ENCODE results near the gene CRACDL.

DNA sequence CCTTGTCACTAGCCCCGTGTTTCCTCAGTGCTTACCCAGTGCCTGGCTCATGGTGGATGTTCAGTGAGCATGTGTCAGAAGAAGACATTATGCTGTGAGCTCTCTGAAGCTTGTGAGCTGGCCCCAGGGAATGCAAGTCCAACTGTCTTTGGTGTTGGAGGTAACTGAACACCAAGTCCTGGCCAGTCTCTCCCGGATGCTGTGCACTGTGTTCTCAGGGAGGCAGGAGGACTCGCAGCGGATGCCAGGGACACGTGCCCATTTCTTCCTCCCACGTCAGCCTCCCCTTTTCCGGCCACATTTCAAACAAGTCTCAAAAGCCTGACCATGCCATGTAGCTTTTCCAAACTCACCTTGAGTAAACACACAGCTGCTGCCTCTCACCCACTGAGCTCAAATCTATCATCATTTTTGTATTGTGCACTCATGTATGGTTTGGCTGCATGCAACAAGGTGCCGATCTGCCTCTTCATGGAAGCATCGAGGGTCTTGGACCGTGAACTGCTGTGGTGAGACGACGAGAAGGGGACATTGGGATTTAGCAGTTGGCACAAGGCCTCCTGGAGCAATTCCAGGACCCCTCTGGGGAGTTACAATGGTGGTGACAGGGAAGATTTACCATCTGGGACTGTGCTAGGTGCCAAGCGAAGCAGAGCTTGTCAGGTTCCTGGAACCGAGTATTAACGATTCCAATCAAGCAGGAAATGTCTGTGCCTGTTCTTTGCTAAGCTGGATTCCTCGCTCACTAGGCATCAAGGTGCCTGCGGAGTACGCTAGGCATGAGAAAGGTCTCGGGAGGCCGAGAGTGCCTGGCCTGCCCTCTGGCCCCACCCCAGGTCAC lies 160.7 kb downstream of the CRACDL start:
- TF ChIP-seq, protein P1, sequence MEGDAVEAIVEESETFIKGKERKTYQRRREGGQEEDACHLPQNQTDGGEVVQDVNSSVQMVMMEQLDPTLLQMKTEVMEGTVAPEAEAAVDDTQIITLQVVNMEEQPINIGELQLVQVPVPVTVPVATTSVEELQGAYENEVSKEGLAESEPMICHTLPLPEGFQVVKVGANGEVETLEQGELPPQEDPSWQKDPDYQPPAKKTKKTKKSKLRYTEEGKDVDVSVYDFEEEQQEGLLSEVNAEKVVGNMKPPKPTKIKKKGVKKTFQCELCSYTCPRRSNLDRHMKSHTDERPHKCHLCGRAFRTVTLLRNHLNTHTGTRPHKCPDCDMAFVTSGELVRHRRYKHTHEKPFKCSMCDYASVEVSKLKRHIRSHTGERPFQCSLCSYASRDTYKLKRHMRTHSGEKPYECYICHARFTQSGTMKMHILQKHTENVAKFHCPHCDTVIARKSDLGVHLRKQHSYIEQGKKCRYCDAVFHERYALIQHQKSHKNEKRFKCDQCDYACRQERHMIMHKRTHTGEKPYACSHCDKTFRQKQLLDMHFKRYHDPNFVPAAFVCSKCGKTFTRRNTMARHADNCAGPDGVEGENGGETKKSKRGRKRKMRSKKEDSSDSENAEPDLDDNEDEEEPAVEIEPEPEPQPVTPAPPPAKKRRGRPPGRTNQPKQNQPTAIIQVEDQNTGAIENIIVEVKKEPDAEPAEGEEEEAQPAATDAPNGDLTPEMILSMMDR (CRISPR knock-in tag; IDR thresholded peaks at IDR 0.05): no peak
- no peak for TF ChIP-seq GTF2F1 (IDR thresholded peaks at IDR 0.05; ENCODE audit: low read length)
- TF ChIP-seq, protein P2, sequence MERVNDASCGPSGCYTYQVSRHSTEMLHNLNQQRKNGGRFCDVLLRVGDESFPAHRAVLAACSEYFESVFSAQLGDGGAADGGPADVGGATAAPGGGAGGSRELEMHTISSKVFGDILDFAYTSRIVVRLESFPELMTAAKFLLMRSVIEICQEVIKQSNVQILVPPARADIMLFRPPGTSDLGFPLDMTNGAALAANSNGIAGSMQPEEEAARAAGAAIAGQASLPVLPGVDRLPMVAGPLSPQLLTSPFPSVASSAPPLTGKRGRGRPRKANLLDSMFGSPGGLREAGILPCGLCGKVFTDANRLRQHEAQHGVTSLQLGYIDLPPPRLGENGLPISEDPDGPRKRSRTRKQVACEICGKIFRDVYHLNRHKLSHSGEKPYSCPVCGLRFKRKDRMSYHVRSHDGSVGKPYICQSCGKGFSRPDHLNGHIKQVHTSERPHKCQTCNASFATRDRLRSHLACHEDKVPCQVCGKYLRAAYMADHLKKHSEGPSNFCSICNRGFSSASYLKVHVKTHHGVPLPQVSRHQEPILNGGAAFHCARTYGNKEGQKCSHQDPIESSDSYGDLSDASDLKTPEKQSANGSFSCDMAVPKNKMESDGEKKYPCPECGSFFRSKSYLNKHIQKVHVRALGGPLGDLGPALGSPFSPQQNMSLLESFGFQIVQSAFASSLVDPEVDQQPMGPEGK (CRISPR knock-in tag; IDR thresholded peaks at IDR 0.05): no peak
- TF ChIP-seq EZH2 (conservative IDR thresholded peaks at IDR 0.05; ENCODE audit: low read depth, low read length): no peak
- TF ChIP-seq, protein P3, sequence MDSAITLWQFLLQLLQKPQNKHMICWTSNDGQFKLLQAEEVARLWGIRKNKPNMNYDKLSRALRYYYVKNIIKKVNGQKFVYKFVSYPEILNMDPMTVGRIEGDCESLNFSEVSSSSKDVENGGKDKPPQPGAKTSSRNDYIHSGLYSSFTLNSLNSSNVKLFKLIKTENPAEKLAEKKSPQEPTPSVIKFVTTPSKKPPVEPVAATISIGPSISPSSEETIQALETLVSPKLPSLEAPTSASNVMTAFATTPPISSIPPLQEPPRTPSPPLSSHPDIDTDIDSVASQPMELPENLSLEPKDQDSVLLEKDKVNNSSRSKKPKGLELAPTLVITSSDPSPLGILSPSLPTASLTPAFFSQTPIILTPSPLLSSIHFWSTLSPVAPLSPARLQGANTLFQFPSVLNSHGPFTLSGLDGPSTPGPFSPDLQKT (CRISPR knock-in tag; IDR thresholded peaks at IDR 0.05; ENCODE audit: borderline replicate concordance): no peak
- no peak for TF ChIP-seq MTA1 (CRISPR knock-in tag; IDR thresholded peaks at IDR 0.05; ENCODE audit: borderline replicate concordance)
- no peak for TF ChIP-seq ZNF232 (CRISPR knock-in tag; IDR thresholded peaks at IDR 0.05; ENCODE audit: borderline replicate concordance)
- TF ChIP-seq, protein P4, sequence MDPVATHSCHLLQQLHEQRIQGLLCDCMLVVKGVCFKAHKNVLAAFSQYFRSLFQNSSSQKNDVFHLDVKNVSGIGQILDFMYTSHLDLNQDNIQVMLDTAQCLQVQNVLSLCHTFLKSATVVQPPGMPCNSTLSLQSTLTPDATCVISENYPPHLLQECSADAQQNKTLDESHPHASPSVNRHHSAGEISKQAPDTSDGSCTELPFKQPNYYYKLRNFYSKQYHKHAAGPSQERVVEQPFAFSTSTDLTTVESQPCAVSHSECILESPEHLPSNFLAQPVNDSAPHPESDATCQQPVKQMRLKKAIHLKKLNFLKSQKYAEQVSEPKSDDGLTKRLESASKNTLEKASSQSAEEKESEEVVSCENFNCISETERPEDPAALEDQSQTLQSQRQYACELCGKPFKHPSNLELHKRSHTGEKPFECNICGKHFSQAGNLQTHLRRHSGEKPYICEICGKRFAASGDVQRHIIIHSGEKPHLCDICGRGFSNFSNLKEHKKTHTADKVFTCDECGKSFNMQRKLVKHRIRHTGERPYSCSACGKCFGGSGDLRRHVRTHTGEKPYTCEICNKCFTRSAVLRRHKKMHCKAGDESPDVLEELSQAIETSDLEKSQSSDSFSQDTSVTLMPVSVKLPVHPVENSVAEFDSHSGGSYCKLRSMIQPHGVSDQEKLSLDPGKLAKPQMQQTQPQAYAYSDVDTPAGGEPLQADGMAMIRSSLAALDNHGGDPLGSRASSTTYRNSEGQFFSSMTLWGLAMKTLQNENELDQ (CRISPR knock-in tag; IDR thresholded peaks at IDR 0.05; ENCODE audit: borderline replicate concordance): no peak
- TF ChIP-seq FOXK2 (IDR thresholded peaks at IDR 0.05): no peak
- TF ChIP-seq, protein P5, sequence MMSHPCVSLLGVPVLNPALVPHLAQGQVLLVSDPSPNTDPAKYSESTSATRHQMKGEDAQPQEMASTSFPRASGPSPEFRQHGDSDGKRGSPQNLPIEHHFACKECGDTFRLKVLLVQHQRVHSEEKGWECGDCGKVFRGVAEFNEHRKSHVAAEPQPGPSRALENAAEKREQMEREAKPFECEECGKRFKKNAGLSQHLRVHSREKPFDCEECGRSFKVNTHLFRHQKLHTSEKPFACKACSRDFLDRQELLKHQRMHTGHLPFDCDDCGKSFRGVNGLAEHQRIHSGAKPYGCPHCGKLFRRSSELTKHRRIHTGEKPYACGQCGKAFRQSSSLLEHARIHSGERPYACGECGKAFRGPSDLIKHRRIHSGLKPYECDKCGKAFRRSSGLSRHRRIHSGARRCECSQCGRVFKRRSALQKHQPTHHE (CRISPR knock-in tag; IDR thresholded peaks at IDR 0.05; ENCODE audit: borderline replicate concordance): no peak
- TF ChIP-seq, protein P6, sequence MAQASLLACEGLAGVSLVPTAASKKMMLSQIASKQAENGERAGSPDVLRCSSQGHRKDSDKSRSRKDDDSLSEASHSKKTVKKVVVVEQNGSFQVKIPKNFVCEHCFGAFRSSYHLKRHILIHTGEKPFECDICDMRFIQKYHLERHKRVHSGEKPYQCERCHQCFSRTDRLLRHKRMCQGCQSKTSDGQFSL (CRISPR knock-in tag; IDR thresholded peaks at IDR 0.05): no peak
- TF ChIP-seq ZNF670 (CRISPR knock-in tag; IDR thresholded peaks at IDR 0.05; ENCODE audit: borderline replicate concordance): no peak
- TF ChIP-seq KLF9 (CRISPR knock-in tag; IDR thresholded peaks at IDR 0.05; ENCODE audit: low read depth): no peak
